GM18526 (cell line): Measurements from ENCODE around the gene CAMTA1.

Source experiments
- POLR2A ChIP-seq: IDR thresholded peaks from 3 replicates; pipeline ENCODE4 v1.6.1; 2011; ENCODE audit not compliant: insufficient read length; ENCODE audit errors: extremely low read depth

CAMTA1 gene

DNA sequence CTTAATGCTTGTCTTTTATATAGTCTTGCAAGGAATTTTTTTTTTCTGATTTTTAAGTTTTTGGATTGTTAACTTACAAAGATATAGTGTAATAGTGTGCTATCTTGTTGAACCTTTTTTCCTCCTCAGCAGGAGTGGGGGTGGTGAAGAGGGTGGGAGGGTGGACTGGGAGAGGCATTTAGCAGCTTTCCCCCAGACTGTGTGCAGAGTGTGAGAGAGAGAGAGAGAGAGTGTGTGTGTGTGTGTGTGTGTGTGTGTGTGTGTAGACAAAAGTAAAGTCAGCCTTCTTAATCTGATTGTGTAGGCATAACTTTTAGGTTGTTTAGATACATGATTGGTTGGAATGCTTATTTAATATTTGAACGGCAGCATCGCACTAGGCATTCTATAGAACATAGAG, 4.9 kb downstream of the CAMTA1 start:
- no peak for TF ChIP-seq POLR2A

DNA sequence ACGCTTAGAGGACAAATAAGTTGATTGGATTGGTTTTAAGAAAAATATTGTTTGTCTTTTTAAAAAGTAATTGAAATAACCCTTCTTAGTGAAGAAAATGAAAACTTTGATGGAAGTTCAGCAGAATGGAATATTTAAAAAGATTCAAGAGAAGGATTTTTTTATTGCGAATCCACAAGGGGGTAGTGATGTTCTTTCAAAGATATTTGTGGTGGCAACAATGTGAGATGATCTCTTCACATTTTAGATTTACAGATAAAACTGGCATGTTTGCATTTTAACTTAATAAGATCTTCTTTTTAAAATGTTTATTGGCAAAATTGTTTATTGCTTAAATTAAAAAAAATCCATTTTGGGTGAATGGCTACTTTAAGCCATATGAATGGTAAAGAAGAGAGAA, 8.9 kb downstream of the CAMTA1 start:
- no peak for TF ChIP-seq POLR2A

DNA sequence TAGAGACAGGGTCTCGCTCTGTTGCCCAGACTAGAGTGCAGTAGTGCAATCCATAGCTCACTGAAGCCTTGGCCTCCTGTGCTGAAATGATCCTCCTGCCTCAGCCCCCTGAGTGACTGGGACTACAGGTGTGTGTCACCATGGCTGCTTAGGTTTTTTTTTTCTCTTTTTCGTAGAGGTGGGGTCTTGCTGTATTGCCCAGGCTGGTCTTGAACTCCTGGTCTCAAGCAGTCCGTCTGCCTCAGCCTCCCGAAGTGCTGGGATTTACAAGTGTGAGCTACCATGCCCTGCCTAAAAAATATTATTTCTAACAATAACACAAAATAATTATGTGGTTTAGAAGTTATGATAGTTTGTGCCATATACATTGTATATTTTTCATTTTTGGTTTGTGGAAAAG, 9.9 kb downstream of the CAMTA1 start:
- no peak for TF ChIP-seq POLR2A

DNA sequence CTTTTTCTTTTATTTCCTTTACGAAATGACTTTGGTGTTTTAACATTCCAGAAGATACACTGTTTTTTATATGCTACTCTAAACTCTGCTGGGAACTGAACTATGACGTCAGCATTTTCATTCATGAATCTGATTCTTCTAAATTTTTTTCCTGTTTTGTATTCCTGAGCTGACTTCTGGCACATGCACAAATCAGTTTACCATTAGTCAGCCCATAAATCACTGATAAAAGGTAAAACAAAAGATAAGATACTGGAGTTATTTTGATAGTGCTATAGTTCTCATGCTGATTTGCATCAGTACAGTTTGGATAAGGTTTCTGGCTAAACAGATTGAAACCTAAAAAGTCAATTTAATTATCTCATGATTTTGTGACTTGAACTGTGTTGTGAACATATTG, 10.4 kb downstream of the CAMTA1 start:
- TF ChIP-seq POLR2A, result no peak

DNA sequence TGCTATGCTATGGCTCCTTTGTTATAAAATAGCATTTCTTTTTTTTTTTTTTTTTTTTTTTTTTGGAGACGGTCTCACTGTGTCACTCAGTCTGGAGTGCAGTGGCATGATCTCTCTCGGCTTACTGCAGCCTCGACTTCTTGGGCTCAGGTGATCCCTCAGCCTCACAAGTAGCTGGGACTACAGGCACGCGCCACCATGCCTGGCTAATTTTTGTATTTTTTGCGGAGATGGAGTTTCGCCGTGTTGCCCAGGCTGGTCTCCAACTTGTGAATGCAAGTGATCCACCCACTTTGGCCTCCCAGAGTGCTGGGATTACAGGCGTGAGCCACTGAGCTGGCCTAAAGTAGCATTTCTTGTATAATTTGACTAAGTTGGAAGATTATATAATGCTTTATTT, 10.8 kb downstream of the CAMTA1 start:
- TF ChIP-seq POLR2A, result no peak

DNA sequence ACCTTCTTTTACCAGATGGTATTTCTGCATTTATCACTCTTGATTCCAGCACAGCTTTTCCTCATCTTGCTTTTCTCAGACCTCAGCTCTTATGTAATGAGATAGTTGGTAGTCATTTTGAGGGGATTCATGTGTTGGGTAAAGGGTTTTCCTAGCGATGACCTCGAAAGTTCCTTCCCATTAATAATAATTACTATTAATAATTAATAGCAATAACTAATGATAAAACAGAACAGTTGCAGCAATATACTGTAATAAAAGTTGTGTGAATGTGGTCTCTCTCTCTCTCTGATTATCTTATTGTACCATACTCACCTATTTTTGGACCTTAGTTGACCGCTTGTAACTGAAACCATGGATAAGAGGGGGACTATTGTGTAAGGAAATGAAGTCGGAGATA, 14.2 kb downstream of the CAMTA1 start:
- TF ChIP-seq POLR2A, result no peak

DNA sequence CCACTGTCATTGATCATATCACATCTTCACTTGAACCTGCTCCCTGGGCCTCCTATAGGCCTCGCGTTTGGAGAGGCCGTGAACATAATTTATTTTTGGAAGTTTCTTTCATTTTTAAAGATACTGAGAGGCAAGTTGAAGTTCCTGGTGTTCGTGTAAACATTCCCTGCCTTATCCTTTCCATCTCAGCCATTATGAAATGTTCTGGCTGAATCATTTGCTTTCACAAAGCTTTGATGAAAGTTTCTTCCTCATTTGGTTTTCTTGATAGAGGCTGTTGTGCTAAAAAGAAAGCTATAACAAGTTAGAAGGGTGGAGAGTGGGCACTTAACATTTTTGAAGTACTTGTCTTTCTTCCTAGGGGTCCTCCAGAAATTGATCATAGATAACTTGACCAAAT, 15.5 kb downstream of the CAMTA1 start:
- no peak for TF ChIP-seq POLR2A

DNA sequence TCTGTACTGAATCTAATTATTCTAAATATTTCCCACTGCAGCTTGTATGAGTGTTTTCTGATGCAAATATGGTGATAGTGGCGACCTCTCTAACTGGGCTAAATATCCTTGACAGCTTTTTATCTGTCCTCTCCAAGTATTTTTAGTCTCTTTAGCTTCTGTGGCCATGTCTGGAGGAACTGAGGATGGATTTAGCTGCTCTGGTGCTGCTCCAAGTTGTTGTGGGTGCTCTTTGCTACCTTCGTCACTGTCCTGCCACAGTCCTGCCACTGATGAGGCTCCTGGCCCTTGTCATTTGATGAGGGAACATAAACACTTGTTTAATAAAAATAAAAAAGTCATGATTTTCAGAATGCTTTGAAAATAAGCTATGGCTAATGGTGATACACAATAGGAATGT, 15.9 kb downstream of the CAMTA1 start:
- TF ChIP-seq POLR2A, result no peak

DNA sequence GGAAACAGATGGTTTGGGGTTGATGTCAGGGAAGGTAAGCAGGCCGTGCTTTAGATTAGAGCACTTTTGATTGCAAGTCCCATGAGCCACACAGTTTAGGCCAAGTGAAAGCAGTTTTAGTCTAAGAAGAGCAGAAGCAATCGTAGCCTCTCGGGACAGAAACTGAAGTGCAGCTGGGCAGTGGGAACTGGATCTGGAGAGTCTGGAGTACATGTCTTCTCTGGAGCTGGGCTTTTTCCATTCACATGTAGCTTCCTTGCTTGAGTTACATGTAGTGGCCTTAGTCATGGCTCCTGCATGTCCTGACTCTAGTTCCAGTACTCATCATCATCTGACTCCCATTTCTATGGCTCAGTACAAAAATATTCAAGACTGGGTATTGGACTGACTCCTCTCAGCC, 16.7 kb downstream of the CAMTA1 start:
- no peak for TF ChIP-seq POLR2A

DNA sequence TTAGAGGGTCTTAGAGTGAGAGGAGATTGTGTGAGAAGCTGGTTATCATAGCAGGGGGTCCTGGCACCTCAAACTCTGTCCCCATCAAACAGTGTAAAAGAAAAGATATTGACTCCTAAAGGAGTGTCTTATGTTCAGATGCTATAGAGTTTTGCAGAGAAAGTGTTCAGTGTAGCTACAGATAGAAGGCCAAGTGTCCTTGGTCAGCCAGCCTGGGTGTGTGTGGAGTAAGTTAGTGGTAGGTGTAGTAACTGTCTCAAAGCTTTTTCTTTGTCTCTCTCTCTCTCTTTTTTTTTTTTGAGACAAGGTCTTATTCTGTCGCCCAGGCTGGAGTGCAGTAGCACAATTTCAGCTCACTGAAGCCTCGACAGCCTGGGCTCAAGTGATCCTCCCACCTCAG, 17.2 kb downstream of the CAMTA1 start:
- no peak for TF ChIP-seq POLR2A

DNA sequence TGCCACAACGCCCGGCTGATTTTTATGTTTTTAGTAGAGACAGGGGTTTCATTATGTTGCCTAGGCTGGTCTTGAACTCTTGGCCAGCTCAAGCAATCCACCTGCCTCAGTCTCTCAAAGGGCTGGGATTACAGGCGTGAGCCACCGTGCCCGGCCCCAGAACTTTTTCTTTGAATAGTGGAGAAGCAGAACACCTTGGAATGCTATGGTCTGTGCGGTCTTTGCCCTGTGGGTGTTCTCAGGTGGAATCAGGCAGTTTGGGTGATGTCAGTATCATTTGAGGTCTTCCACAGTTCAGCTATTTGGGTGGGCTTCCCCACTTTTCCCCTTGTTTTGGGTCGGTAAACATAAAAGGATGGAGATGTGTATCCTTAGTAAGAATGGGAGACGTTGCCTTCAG, 17.6 kb downstream of the CAMTA1 start:
- no peak for TF ChIP-seq POLR2A

DNA sequence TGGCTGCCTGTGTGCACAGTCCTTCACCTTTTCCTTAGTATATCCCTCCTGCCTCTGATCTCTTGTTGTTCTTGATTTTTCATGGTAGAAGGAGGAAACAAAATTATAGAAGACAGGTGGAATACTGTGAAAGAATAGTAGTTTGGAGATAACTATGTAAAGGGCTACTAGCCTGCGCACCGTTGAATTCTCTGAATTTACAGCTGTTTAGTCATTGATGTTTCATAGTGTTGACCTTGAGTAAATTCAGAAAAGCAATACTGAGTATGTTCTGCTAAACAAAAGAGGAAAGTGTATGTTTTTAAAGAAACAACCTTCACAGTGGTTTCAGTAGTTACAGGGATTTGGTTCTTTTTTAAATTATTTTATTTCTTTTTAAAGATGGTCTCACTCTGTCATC, 18.1 kb downstream of the CAMTA1 start:
- no peak for TF ChIP-seq POLR2A

DNA sequence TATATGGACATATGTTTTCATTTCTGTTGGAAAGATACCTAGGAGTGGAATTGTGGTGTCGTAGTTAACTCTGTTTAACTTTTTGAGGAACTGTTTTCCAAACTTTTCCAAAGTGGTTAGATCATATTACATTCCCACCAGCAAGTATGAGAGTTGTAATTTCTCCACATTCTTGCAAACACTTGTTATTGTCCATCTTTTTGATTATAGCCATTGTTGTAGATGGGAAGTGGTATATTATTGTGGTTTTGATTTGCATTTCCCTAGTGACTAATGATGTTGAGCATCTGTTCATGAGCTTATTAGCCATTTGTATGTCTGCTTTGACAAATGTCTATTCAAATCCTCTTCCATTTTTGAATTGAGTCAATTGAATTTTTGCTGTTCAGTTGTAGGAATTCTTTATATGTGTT, 19.8 kb downstream of the CAMTA1 start:
- TF ChIP-seq POLR2A, result no peak

DNA sequence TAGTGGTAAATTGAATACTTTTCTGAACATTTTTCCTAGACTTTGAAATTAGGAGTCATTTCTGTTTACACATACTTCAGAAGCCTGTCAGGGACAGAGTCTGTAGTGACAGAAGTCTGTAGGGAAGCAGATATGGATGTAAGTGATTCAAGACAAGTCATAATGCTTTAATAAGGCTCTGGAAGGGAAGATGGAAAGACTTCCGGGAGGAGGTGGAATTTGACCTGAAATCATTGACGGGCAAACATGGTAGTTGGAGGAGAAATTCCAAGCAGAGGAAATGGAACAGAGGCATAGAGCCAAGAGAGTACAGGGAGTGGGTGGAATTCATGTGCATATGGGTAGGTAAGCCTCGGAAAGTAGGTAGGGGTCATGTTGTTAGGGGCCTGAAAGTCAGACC, 22.5 kb downstream of the CAMTA1 start:
- no peak for TF ChIP-seq POLR2A

DNA sequence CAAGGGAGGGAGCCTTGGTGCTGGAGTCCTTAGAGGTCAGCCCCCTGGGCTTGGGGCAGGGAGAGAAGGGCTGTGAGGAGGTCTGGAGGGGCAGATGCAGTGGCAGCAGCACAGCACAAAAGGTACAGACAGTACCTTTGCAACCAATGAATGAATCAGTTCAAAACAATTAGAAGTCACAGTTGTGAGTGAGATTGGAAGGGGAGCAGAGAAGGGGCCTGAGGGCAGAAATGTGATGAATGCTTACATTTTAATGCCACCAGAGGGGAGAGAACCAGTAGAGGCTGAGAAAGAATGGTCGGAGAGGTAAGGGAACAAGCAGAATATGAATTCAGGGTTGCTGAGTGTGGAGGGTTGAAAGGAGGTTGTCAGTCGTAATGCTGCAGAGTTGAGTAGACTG, 24.2 kb downstream of the CAMTA1 start:
- TF ChIP-seq POLR2A, result no peak

DNA sequence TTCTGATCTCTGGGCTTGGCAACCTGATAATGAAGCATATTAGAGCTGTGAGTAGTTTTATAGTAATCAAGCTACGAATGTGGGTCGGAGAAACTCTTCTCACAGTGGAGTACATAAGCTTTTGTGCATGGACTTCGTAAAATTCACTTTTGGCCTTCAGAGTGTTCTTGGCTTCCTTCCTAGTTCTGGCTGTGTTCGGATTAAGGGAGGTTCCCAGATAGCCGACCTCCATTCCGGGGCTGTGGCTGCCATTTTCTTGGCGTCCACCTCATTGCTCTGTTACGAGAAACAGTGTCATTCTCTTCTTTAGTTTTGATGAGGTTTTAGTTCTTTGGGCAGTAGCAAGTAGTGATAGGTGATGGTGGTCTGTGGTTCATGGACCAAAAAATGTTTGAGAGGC, 26.3 kb downstream of the CAMTA1 start:
- TF ChIP-seq POLR2A, result no peak

DNA sequence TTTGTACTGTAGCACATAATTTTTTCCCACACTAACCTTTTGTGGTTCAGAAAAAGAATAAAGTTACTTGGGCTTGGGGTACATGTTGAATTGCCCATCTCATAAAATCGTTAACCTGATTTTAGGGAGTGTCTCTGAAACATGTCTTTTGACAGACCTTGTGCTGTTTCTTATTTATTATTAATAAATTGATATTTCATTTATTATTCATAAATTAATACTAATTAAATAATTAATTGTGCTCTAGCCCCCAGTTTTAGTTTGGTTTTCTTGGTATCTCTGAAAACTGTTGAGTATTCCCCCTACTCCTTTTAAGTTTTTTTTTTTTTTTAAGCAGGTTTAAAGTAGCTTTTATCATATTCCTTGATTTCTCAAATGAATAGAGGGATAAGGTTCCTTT, 27.9 kb downstream of the CAMTA1 start:
- no peak for TF ChIP-seq POLR2A

DNA sequence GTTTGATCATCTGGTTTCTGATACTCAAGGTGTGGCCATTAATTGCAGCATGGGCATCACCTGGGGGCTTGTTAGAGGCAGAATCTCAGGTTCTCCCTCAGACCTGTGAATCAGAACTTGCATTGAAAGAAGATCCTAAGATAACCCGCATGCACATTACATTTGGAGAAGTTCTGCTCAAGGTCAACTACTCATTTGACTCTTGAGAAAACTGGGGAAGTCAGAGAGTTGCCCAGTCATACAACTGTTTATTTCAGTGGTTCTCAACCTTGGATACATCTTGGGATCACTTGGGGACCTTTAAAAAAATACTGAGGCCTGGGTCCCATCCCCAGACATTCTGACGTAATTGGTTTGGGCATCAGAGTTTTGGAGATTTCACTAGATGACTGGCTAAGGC, 30.5 kb downstream of the CAMTA1 start:
- no peak for TF ChIP-seq POLR2A
